Pulmonary artery endothelial cell (primary cell): ENCODE results near the gene GCA. TPM values are rescaled to one million over a fixed set of nuclear protein-coding genes. Genes with fewer than 3 reads are reported as not detected.

Experiments
- total RNA-seq: library from RNA; depleted of rRNA; stranded (reverse); fragments of >200 nt; gene quantifications from 2 replicates; pipeline ENCODE4 v1.2.3, GENCODE V29; 2014

Gene GCA
- total RNA-seq, 1 donor from 2014 or later, result 18.6 TPM

Other genes starting within 250 kb of the GCA start
- gene GCG, start 191.9 kb upstream of the GCA start, total RNA-seq, result not detected in 2 replicates
- 0.21 and 0.53 TPM in 2 replicates for gene FAP, start 100.7 kb upstream of the GCA start, total RNA-seq
- gene IFIH1, start 25.4 kb upstream of the GCA start, total RNA-seq, result 7.3 and 13.7 TPM in 2 replicates